CD14-positive monocyte (primary cell): ENCODE measurements around the gene SH3YL1. TPM values are rescaled to one million over a fixed set of nuclear protein-coding genes. Genes with fewer than 3 reads are reported as not detected.

Source experiments
- DNase-seq, 3 donors: peaks; one replicate each; pipeline ENCODE4 v3.0.0-alpha.2; 2011 to 2022
- H2AFZ ChIP-seq: 2 replicates; pipeline ENCODE4 v1.6.0; 2012; ENCODE audit warnings: mild to moderate bottlenecking, low read depth, low read length, inconsistent platforms; ENCODE audit not compliant: insufficient read depth, poor library complexity, severe bottlenecking
- H3K27ac ChIP-seq, 2 donors: 1 replicate in 1 of 2; 2 replicates in 1 of 2; pipeline ENCODE4 v1.5.1; 2012 to 2013; ENCODE audit warnings: low read length in 2 of 2, control low read depth in 1 of 2, inconsistent platforms in 1 of 2, low read depth in 1 of 2, mild to moderate bottlenecking in 1 of 2
- H3K27me3 ChIP-seq, 2 donors: one replicate each; pipeline versions ENCODE4 v1.6.0 to v1.6.1; 2011 to 2013; ENCODE audit warnings: low read length in 2 of 2; ENCODE audit not compliant: control insufficient read depth in 2 of 2, insufficient read depth in 2 of 2
- H3K36me3 ChIP-seq, 2 donors: replicated peaks in 1 of 2; 1 replicate in 1 of 2; 2 replicates in 1 of 2; pipeline versions ENCODE4 v1.5.1 to v1.6.1; 2012 to 2013; ENCODE audit warnings: low read length in 2 of 2, control low read depth in 1 of 2, inconsistent platforms in 1 of 2, mild to moderate bottlenecking in 1 of 2; ENCODE audit not compliant: insufficient read depth in 2 of 2, control insufficient read depth in 1 of 2
- H3K4me1 ChIP-seq, 2 donors: 1 replicate in 1 of 2; 2 replicates in 1 of 2; pipeline versions ENCODE4 v1.5.1 to v1.6.1; 2012 to 2013; ENCODE audit warnings: low read length in 2 of 2, control low read depth in 1 of 2, inconsistent platforms in 1 of 2, mild to moderate bottlenecking in 1 of 2, moderate library complexity in 1 of 2; ENCODE audit not compliant: insufficient read depth in 2 of 2, control insufficient read depth in 1 of 2
- H3K4me2 ChIP-seq: replicated peaks from 2 replicates; pipeline ENCODE3; 2012; ENCODE audit warnings: low read length, moderate library complexity, mild to moderate bottlenecking; ENCODE audit not compliant: poor library complexity, severe bottlenecking; ENCODE audit errors: extremely low read depth
- H3K4me3 ChIP-seq, 3 experiments: fragments of 200-600 bp in 1 of 3; sonication (generic) in 1 of 3; replicated peaks in 1 of 3; 1 replicate in 2 of 3; 2 replicates in 1 of 3; pipeline ENCODE4 v1.5.1; 2011 to 2013; ENCODE audit warnings: low read length in 3 of 3, mild to moderate bottlenecking in 3 of 3, control low read depth in 2 of 3, low read depth in 2 of 3, inconsistent platforms in 1 of 3, moderate library complexity in 1 of 3
- H3K79me2 ChIP-seq: 2 replicates; pipeline ENCODE4 v1.6.0; 2012; ENCODE audit warnings: mild to moderate bottlenecking, control low read depth, inconsistent platforms, low read length, moderate library complexity; ENCODE audit not compliant: insufficient read depth
- H3K9ac ChIP-seq: 2 replicates; pipeline ENCODE4 v1.6.0; 2017; ENCODE audit warnings: low read length, mild to moderate bottlenecking; ENCODE audit not compliant: insufficient read depth, poor library complexity, severe bottlenecking
- H3K9me3 ChIP-seq, 2 donors: replicated peaks in 1 of 2; 1 replicate in 1 of 2; 2 replicates in 1 of 2; pipeline versions ENCODE4 v1.5.1 to v1.6.1; 2012 to 2013; ENCODE audit warnings: low read length in 2 of 2, control low read depth in 1 of 2; ENCODE audit not compliant: control insufficient read depth in 1 of 2, insufficient read depth in 1 of 2
- H4K20me1 ChIP-seq: 2 replicates; pipeline ENCODE4 v1.6.0; 2012; ENCODE audit warnings: mild to moderate bottlenecking, low read length, control low read depth, moderate library complexity; ENCODE audit not compliant: insufficient read depth
- H3K27ac Mint-ChIP-seq, 7 donors: one replicate each; pipeline ENCODE4 v1.8.0; 2020; ENCODE audit warnings: mild to moderate bottlenecking in 7 of 7, mixed read lengths in 7 of 7, moderate library complexity in 6 of 7, inconsistent platforms in 2 of 7
- H3K27me3 Mint-ChIP-seq, 3 donors: one replicate each; pipeline ENCODE4 v1.8.0; 2021 to 2022; ENCODE audit warnings: low read depth in 3 of 3, mild to moderate bottlenecking in 3 of 3, mixed read lengths in 3 of 3, moderate library complexity in 3 of 3, inconsistent platforms in 1 of 3
- H3K36me3 Mint-ChIP-seq, 2 donors: one replicate each; pipeline ENCODE4 v1.8.0; 2020; ENCODE audit warnings: mixed read lengths in 2 of 2, inconsistent platforms in 1 of 2, mild to moderate bottlenecking in 1 of 2
- H3K4me1 Mint-ChIP-seq: one replicate; pipeline ENCODE4 v1.8.0; 2020; ENCODE audit warnings: mild to moderate bottlenecking, mixed read lengths
- H3K4me3 Mint-ChIP-seq, 2 donors: one replicate each; pipeline ENCODE4 v1.8.0; 2020; ENCODE audit warnings: mild to moderate bottlenecking in 2 of 2, mixed read lengths in 2 of 2, moderate library complexity in 1 of 2
- H3K9me3 Mint-ChIP-seq, 7 donors: one replicate each; pipeline ENCODE4 v1.8.0; 2020 to 2022; ENCODE audit warnings: mixed read lengths in 7 of 7, mild to moderate bottlenecking in 6 of 7, moderate library complexity in 6 of 7, inconsistent platforms in 2 of 7
- CTCF ChIP-seq: fragments of 200-600 bp; IDR thresholded peaks from one replicate; pipeline ENCODE4 v1.8.0; 2022; ENCODE audit warnings: antibody characterized with exemption, mild to moderate bottlenecking
- WGBS: methylation state at CpG from one replicate; pipeline ENCODE4 v1.1.5; 2013; ENCODE audit warnings: missing lambda C conversion rate; ENCODE audit not compliant: insufficient coverage; 5-methylcytosine and 5-hydroxymethylcytosine counted together
- intact Hi-C, 2 donors: fragments of 100-400 bp; cut with micrococcal nuclease; formaldehyde crosslinking; loops; one replicate each; pipeline versions ENCODE4 v1.15.0 to v1.15.1; 2023
- polyA plus RNA-seq, 3 donors: library from polyadenylated mRNA; depleted of rRNA in 1 of 3; unstranded in 2 of 3; stranded (reverse) in 1 of 3; fragments of 300-500 nt in 2 of 3; fragments of >200 nt in 1 of 3; fragmentation: Illumina TruSeq in 2 of 3; gene quantifications; 1 replicate in 2 of 3; 2 replicates in 1 of 3; pipeline ENCODE4 v1.2.3, GENCODE V29; 2012 to 2021

SH3YL1 gene
- polyA plus RNA-seq, 3 donors: 2.4 to 11.7 (median 4.0) TPM

DNA sequence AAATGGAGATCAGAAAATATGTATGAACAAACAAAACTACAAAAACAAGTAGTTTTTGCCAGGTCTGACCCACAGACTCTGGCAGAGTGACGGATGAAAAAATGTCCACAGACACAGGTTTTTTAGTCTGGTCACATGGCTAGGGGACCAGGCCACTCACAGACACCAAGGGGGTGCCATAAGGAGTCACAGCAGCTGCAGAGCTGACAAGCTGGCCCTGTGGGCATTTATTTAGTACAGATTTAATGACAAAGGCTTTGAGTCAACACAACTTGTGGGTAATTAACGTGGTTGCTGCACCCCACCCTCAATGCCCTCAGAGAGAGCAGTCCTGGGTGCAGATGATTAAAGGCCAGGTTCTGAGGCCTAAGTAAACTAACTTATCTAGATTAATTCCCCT is 76.0 kb downstream of the SH3YL1 start:
- no peaks in the 10 kb centered on the region for H3K36me3 Mint-ChIP-seq
- no peak overlapping the region for H3K27ac Mint-ChIP-seq
- H3K79me2 ChIP-seq: no peaks in the 10 kb centered on the region
- peaks cover 0 to 1% (median 0%) of the 10 kb centered on the region in 3 donors for H3K27me3 Mint-ChIP-seq
- H4K20me1 ChIP-seq: no peaks in the 10 kb centered on the region
- H2AFZ ChIP-seq: no peak overlapping the region
- peaks cover 39 to 42% of the 10 kb centered on the region in 2 donors for H3K9me3 ChIP-seq
- intact Hi-C loops: no loop called here
- no peak overlapping the region for H3K9ac ChIP-seq
- no peak overlapping the region for H3K4me3 ChIP-seq
- H3K27ac ChIP-seq: no peak overlapping the region
- no peaks in the 10 kb centered on the region for H3K36me3 ChIP-seq
- peaks cover 6 to 26% (median 10%) of the 10 kb centered on the region in 7 donors for H3K9me3 Mint-ChIP-seq
- H3K4me1 Mint-ChIP-seq: no peaks in the 10 kb centered on the region
- 89% methylated on average over 1 of the region's 2 CpGs for WGBS
- no peak overlapping the region for H3K4me3 Mint-ChIP-seq
- TF ChIP-seq CTCF: no peak
- H3K4me1 ChIP-seq: no peaks in the 10 kb centered on the region
- DNase-seq: no peak
- H3K27me3 ChIP-seq: no peaks in the 10 kb centered on the region
- no peak overlapping the region for H3K4me2 ChIP-seq

DNA sequence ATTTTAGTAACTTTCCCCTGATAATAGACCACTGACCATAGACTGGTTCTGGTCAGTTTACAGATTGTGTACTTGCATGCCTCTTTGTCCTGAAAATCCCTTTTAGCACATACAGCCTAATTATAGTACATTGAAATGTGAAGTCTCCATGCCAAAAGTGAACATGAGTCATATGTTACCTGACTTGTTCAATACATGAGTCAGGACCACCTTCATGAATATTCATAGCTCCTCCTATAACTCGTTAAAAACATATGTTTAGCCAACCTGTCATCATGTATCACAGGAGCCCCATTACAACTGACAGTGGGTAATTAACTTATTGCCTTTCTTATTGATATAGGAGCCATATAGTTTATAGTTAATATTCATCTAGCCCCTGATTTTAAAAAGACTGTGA is 78.6 kb downstream of the SH3YL1 start:
- H3K9me3 Mint-ChIP-seq: peaks cover 2 to 21% (median 8%) of the 10 kb centered on the region in 7 donors
- Histone ChIP-seq H3K79me2 (no peaks in the 10 kb centered on the region), H3K9ac (no peak overlapping the region), H3K27ac (no peak overlapping the region), H2AFZ (no peak overlapping the region), H3K36me3 (no peaks in the 10 kb centered on the region), H3K9me3 (peaks cover 24 to 39% of the 10 kb centered on the region in 2 donors), H3K27me3 (no peaks in the 10 kb centered on the region), H3K4me3 (no peak overlapping the region), H3K4me1 (no peaks in the 10 kb centered on the region), H3K4me2 (no peak overlapping the region), H4K20me1 (no peaks in the 10 kb centered on the region)
- intact Hi-C loops: no loop called here
- no peak overlapping the region for H3K27ac Mint-ChIP-seq
- WGBS: no CpG with 5 or more reads among the region's 1 CpG
- no peak overlapping the region for H3K4me3 Mint-ChIP-seq
- no peak for DNase-seq
- H3K4me1 Mint-ChIP-seq: no peaks in the 10 kb centered on the region
- H3K27me3 Mint-ChIP-seq: peaks cover 0 to 1% (median 0%) of the 10 kb centered on the region in 3 donors
- no peak for TF ChIP-seq CTCF
- no peaks in the 10 kb centered on the region for H3K36me3 Mint-ChIP-seq
